A204.1 (cell line): ENCODE measurements around the gene KASH5.
A peak's percentile ranks its signal among the peaks of the same experiment; 100 is the strongest.

Experiments used
- FAIRE-seq: peaks from 2 replicates; lab custom pipeline; 2012; peaks lifted over from hg19 to GRCh38; lab: Jason Lieb, UNC

KASH5 gene

GRCh38 chr19:49387936-49388372, at the start of gene KASH5:
TSS of gene KASH5 (plus strand) at chr19:49388249. CDS start at chr19:49390884, 2,635 bp downstream.
- FAIRE-seq: no peak

- FAIRE-seq: no peak
Observed at GRCh38 chr19:49338691-49339300, 49.3 kb upstream of the KASH5 start.

DNA sequence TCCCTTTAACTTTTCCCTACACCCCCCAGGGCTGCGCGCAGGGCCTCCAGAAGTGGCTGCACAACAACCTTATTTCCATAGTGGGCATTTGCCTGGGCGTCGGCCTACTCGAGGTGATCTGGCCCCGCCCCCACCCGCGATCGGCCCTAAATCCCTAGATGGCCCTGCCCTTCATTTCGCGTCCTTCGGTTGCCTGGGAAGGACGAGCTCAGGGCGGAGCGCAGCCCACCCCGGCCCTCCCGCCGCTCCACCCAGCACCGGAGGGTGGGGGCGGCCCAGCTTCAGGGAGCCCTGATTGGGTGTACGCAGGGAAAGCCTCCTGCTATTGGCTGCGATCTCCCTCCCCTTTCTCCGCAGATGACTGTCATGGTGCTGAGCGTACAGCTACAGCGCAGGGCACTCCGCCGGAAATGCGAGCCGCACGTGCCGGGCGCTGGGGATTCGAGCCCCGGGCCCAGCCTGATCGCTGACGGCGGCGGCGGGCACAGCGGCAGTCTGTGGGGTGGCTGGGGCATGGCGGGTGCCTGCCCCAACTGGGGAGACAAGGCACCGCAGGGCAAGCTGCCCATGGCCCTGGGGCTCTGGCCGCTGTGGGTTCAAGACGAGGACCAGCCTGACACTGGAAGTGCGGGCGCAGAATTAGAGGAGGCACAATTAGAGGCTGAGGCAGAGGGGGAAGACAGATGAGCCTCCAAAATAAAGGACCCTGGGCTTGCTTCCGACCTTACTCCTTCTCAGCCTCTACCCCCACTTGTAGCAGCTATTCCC, 48.6 kb upstream of the KASH5 start:
- no peak for FAIRE-seq

GRCh38 chr19:49340069-49340864, 47.8 kb upstream of the KASH5 start:
- FAIRE-seq: no peak

- FAIRE-seq: no peak
Observed at GRCh38 chr19:49340865-49341718, 47.0 kb upstream of the KASH5 start.

GRCh38 chr19:49342291-49342721, 45.7 kb upstream of the KASH5 start:
- no peak for FAIRE-seq

DNA sequence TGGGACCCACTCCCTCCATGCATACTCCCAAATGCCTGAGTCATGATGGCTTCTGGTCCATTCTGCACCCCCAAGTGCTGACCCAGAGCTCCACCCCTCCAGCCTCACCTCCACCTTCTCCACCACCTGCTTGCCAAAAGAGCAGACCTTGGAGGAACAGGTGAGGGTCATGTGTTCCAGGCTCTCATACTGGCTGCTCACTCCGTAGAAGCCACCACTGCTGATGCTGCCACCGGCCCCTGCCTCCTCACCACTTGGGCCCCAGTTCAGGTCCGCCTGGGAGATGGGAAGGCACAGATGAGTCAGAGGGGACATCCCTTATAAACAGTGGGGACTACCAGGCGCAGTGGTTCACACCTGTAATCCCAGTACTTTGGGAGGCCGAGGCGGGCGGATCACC, 44.9 kb upstream of the KASH5 start:
- FAIRE-seq: no peak

GRCh38 chr19:49344505-49345423, 43.3 kb upstream of the KASH5 start:
- FAIRE-seq: no peak

DNA sequence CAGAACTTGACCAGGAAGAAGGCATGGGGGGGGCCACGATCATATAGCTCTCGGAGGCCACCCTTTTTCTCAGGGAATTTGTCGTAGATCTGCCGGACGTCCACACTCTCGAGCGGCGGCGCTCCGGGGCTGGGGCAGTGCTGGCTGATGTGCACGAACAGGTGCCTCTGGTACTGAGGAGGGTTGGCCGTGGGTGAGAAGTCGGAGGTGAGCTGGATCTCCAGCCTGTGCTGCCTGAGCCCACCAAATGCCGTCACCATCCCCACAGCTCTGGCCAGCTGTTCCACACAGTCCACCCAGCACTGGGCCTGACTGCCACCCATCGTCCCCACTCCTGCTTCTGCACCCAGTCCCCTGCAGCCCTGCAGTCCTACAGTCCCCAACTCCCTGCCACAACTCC, 40.9 kb upstream of the KASH5 start:
- FAIRE-seq: no peak

GRCh38 chr19:49347835-49348234, 40.2 kb upstream of the KASH5 start:
- peak; percentile 85 for FAIRE-seq

GRCh38 chr19:49348305-49349189, 39.5 kb upstream of the KASH5 start:
- no peak for FAIRE-seq

DNA sequence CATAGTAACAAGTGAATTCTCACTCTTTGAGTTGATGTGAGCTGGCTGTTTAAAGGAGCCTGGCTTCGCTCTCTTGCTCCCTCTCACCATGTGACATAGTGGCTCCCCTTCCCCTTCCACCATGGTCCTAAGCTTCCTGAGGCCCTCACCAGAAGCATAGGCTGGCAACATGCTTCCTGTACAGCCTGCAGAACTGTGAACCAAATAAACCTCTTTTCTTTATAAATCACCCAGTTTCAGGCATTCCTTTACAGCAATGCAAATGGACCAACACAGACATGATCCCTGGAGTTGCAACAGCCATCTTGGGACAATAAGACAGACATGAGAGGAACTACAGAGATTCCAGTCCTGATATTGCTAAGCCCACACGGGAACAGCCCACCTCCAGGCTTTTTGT, 38.5 kb upstream of the KASH5 start:
- FAIRE-seq: no peak

DNA sequence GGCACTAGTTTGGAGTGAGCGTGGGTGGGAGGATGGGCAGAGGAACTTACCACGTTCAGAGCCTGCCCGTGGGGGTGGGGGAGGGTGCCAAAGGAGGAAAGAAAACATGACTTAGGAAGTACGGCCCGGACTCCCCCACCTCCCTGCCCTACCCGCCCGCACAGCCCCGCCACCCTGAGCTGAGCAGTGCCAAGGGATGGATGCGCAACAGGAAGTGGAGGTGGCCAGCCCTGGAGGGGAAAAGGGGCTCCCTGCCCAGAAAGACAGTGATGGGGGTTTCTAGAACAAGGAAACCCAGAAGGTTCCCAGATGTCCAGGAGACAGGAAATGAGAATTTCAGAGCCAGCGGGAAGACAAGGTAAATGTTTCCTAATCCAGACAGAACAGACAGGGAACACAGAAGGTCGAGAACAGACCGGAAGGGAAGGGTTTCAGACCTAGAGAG, 32.1 kb upstream of the KASH5 start:
- no peak for FAIRE-seq

GRCh38 chr19:49356382-49356781, 31.7 kb upstream of the KASH5 start:
- FAIRE-seq: no peak

DNA sequence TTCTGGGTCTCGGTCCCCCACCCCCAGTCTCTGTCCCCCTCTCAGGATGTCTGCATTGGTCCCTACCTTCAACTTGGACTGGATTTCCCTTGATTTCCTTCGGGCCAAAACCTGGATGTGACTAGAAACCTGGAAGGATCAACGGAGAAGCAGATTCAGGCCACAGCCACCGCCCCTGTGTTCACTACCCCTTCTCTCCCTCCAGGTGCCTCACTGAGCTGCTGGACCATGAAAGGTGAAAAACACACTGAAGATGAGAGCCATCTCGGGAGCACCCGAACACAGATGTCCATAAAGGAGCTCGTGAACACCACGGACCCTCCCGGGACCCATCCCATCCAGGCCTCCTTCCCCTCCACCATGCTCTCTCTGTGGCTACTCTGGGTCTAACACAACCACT, 30.9 kb upstream of the KASH5 start:
- FAIRE-seq: no peak

DNA sequence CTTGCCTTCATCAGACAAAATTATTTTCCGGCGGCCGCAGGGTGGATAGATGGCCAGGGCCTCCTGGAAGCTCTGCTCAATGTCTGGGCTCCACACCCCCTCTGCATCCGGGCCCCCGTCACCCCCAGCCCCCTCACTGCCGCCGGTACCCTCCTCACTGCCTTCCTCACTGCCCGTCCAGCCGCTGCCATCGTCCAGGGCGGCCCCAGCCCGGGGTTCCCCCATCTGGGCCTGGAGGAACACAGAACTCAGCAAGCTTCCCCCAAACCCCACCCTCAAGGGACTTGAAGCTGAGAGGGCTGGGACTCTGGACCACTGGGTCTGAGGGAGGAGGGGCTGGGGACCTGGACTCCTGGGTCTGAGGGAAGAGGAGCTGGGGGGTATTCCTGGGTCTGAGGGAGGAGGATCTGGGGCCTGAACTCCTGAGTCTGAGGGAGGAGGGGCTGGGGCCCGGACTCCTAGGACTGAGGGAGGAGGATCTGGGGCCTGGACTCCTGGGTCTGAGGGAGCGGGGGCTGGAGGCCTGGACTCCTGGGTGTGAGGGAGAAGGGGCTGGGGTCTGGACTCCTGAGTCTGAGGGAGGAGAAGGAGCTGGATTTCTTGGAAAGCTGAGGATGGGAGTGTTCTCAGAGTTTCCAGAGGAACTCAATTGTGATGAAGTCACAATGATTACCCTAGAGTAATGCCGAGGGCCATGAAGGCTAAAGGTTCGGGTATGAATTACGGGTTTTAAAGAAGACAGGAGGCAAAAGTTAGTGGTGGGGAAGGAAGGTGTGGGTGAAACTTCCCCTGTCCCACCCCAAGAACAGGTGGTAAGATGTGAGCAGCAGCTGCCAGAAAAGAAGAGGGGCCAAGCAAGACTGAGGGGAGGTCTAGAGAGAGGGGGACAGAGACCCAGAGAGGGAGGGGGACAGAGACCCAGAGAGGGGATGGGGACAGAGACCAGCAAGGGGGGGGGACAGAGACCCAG, 27.9 kb upstream of the KASH5 start:
- FAIRE-seq: no peak

- no peak for FAIRE-seq
Observed at GRCh38 chr19:49361438-49362047, 26.5 kb upstream of the KASH5 start.
